H1 (cell line): ENCODE data around the gene SLC31A2. TPM values are rescaled to one million over a fixed set of nuclear protein-coding genes. Genes with fewer than 3 reads are reported as not detected.

ENCODE experiments used
- BCL11A ChIP-seq, 2 experiments: IDR thresholded peaks; one replicate each; pipeline ENCODE4 v1.6.1; 2011; ENCODE audit warnings: low read depth in 2 of 2, low read length in 2 of 2, mild to moderate bottlenecking in 2 of 2
- CHD1 ChIP-seq: IDR thresholded peaks from 2 replicates; pipeline ENCODE4 v1.6.1; 2012; ENCODE audit warnings: low read depth, low read length, improper control_type of control experiment
- CTBP2 ChIP-seq: IDR thresholded peaks from 2 replicates; pipeline ENCODE4 v1.7.0; 2011; ENCODE audit warnings: borderline replicate concordance, mild to moderate bottlenecking, moderate library complexity, mixed read lengths, low read length; ENCODE audit not compliant: insufficient read depth, insufficient read length
- GTF2F1 ChIP-seq: IDR thresholded peaks from 2 replicates; pipeline ENCODE4 v1.6.1; 2012; ENCODE audit warnings: low read depth, low read length, improper control_type of control experiment, borderline replicate concordance
- JUN ChIP-seq: IDR thresholded peaks from 2 replicates; pipeline ENCODE4 v1.6.1; 2011; ENCODE audit warnings: low read depth, mild to moderate bottlenecking, improper control_type of control experiment, low read length
- SIN3A ChIP-seq, 2 experiments: IDR thresholded peaks in 1 of 2; conservative IDR thresholded peaks in 1 of 2; 2 replicates each; pipeline ENCODE4 v1.6.1; 2011 to 2012; ENCODE audit warnings: low read length in 2 of 2, improper control_type of control experiment in 1 of 2, low read depth in 1 of 2, mild to moderate bottlenecking in 1 of 2
- TBP ChIP-seq: IDR thresholded peaks from 2 replicates; pipeline ENCODE4 v1.6.1; 2011; ENCODE audit warnings: low read depth, low read length, improper control_type of control experiment
- polyA plus RNA-seq, 7 experiments: library from polyadenylated mRNA; depleted of rRNA in 3 of 7; stranded (reverse) in 5 of 7; unstranded in 2 of 7; fragments of >200 nt in 5 of 7; fragments of 200-250 nt in 2 of 7; gene quantifications; 1 replicate in 5 of 7; 2 replicates in 1 of 7; 4 replicates in 1 of 7; pipeline versions ENCODE4 v1.2.1 to v1.2.3, GENCODE V29; 2011 to 2013; ENCODE audit warnings: missing spikeins in 2 of 7, mixed read lengths in 2 of 7
- total RNA-seq: library from RNA; stranded (reverse); fragmentation: NEBNext Ultra II Directional; extraction: Animal tissue kit (Norgen Biotek cat#: 25700); gene quantifications from 2 replicates; pipeline ENCODE4 v1.2.1, GENCODE V29; 2021
- TF ChIP-seq, protein P1 (sequence below): IDR thresholded peaks from 2 replicates; pipeline ENCODE4 v1.6.1; 2011; ENCODE audit warnings: low read length, improper control_type of control experiment

Gene SLC31A2
- total and polyA plus RNA-seq, 2 of the 8 experiments (the other 6 are each of a cell fraction or from before 2014, with no cell fraction given), result 2.0 to 2.9 TPM

DNA sequence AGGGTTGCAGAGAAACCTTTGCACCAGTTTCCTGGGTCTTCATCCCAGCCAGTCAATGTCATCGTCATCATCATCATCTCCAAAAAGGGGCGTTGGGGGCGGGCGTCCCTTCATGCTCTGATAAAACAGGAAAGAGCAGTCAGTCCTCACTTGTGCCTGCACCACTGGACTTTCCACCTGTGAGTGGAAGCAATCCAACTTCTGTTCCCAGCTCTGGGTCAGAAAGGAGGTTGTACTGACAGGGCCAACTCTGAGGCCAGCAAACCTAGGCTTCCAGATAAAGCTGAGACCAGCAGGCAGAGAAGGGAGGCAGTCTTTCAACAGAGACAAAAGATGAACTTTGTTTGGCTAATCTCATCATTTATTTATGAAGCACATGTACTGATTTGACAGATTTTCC lies 15.2 kb downstream of the SLC31A2 start (continued):
- TF ChIP-seq, protein P1, sequence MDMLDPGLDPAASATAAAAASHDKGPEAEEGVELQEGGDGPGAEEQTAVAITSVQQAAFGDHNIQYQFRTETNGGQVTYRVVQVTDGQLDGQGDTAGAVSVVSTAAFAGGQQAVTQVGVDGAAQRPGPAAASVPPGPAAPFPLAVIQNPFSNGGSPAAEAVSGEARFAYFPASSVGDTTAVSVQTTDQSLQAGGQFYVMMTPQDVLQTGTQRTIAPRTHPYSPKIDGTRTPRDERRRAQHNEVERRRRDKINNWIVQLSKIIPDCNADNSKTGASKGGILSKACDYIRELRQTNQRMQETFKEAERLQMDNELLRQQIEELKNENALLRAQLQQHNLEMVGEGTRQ, result no peak
- TF ChIP-seq GTF2F1 (no peak), JUN (no peak), CHD1 (no peak), BCL11A (IDR thresholded peaks at IDR 0.05; ENCODE audit: low read depth in 2 of 2, low read length in 2 of 2) (no peak), SIN3A (conservative IDR thresholded peaks at IDR 0.05 in 1 of 2, IDR thresholded peaks at IDR 0.05 in 1 of 2; ENCODE audit: low read depth in 1 of 2, low read length in 2 of 2) (no peak), CTBP2 (no peak), TBP (no peak)
